Measurements from ENCODE around the gene TMCO4.

DNA sequence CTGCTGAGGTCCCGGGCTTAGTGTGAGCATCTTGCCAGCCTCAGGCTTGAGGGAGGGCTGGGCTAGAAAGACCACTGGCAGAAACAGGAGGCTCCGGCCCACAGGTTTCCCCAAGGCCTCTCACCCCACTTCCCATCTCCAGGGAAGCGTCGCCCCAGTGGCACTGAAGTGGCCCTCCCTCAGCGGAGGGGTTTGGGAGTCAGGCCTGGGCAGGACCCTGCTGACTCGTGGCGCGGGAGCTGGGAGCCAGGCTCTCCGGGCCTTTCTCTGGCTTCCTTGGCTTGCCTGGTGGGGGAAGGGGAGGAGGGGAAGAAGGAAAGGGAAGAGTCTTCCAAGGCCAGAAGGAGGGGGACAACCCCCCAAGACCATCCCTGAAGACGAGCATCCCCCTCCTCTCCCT lies 142.2 kb downstream of the TMCO4 start:
- TF ChIP-seq, protein P1, sequence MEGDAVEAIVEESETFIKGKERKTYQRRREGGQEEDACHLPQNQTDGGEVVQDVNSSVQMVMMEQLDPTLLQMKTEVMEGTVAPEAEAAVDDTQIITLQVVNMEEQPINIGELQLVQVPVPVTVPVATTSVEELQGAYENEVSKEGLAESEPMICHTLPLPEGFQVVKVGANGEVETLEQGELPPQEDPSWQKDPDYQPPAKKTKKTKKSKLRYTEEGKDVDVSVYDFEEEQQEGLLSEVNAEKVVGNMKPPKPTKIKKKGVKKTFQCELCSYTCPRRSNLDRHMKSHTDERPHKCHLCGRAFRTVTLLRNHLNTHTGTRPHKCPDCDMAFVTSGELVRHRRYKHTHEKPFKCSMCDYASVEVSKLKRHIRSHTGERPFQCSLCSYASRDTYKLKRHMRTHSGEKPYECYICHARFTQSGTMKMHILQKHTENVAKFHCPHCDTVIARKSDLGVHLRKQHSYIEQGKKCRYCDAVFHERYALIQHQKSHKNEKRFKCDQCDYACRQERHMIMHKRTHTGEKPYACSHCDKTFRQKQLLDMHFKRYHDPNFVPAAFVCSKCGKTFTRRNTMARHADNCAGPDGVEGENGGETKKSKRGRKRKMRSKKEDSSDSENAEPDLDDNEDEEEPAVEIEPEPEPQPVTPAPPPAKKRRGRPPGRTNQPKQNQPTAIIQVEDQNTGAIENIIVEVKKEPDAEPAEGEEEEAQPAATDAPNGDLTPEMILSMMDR (conservative IDR thresholded peaks at IDR 0.05; ENCODE audit: low read length): no peak
- no peak for TF ChIP-seq EZH2phosphoT487 (IDR thresholded peaks at IDR 0.05; ENCODE audit: borderline replicate concordance)
